GM23338 (cell line): ENCODE data around the gene CRIP3.

Experiments used
- CREB1 ChIP-seq: fragments of 250-450 bp; sonication (Bioruptor Pico); IDR thresholded peaks from 2 replicates; pipeline ENCODE4 v1.5.0; 2020; ENCODE audit warnings: low read depth, mild to moderate bottlenecking, moderate library complexity
- CTCF ChIP-seq, 2 experiments: fragments of 200-600 bp in 1 of 2; sonication (generic) in 1 of 2; conservative IDR thresholded peaks; 2 replicates each; pipeline versions ENCODE4 v1.5.1 to v1.6.1; 2016 to 2017; ENCODE audit warnings: antibody characterized with exemption in 2 of 2, low read depth in 2 of 2, mild to moderate bottlenecking in 2 of 2, moderate library complexity in 1 of 2
- ETS1 ChIP-seq: IDR thresholded peaks from 2 replicates; pipeline ENCODE4 v1.6.1; 2016; ENCODE audit warnings: antibody characterized with exemption
- EZH2 ChIP-seq: fragments of 200-600 bp; sonication (generic); IDR thresholded peaks from one replicate; pipeline ENCODE4 v1.8.0; 2017; ENCODE audit warnings: antibody characterized with exemption, mild to moderate bottlenecking, low read depth; ENCODE audit not compliant: unreplicated experiment
- EZH2phosphoT487 ChIP-seq: fragments of 200-600 bp; sonication (generic); IDR thresholded peaks from one replicate; pipeline ENCODE4 v1.8.1; 2018; ENCODE audit warnings: antibody characterized with exemption; ENCODE audit not compliant: unreplicated experiment
- JUNB ChIP-seq: IDR thresholded peaks from one replicate; pipeline ENCODE4 v1.6.1; 2016; ENCODE audit warnings: antibody characterized with exemption; ENCODE audit not compliant: unreplicated experiment
- NANOG ChIP-seq: IDR thresholded peaks from 2 replicates; pipeline ENCODE4 v1.6.1; 2016; ENCODE audit warnings: antibody characterized with exemption, borderline replicate concordance
- POLR2AphosphoS5 ChIP-seq: IDR thresholded peaks from 2 replicates; pipeline ENCODE4 v1.6.1; 2016; ENCODE audit warnings: antibody characterized with exemption, low read depth
- REST ChIP-seq: IDR thresholded peaks from one replicate; pipeline ENCODE4 v1.6.1; 2018; ENCODE audit warnings: antibody characterized with exemption; ENCODE audit not compliant: unreplicated experiment
- STAT1 ChIP-seq: IDR thresholded peaks from one replicate; pipeline ENCODE4 v1.6.1; 2016; ENCODE audit warnings: antibody characterized with exemption; ENCODE audit not compliant: unreplicated experiment
- ZNF114 ChIP-seq: fragments of 250-450 bp; sonication (Bioruptor Pico); IDR thresholded peaks from 2 replicates; pipeline ENCODE4 v1.5.0; 2020; ENCODE audit warnings: mild to moderate bottlenecking, moderate library complexity
- ZNF331 ChIP-seq: fragments of 250-450 bp; sonication (Bioruptor Pico); IDR thresholded peaks from 2 replicates; pipeline ENCODE4 v1.5.0; 2020; ENCODE audit warnings: low read depth, mild to moderate bottlenecking, moderate library complexity
- ZNF462 ChIP-seq: fragments of 250-450 bp; sonication (Bioruptor Pico); IDR thresholded peaks from 2 replicates; pipeline ENCODE4 v1.5.0; 2020; ENCODE audit warnings: mild to moderate bottlenecking, moderate library complexity

- TF ChIP-seq CTCF (conservative IDR thresholded peaks at IDR 0.05; ENCODE audit: low read depth in 2 of 2) (no peak), POLR2AphosphoS5 (no peak), NANOG (no peak), REST (no peak), EZH2 (no peak), EZH2phosphoT487 (no peak), ZNF114 (CRISPR knock-in tag) (no peak), JUNB (no peak), ZNF462 (CRISPR knock-in tag) (no peak), ZNF331 (no peak), CREB1 (CRISPR knock-in tag) (no peak), ETS1 (no peak), STAT1 (no peak)
Observed at GRCh38 chr6:43347021-43347420, 38.4 kb upstream of the CRIP3 start.
